HG03520 (cell line): Measurements from ENCODE around the gene GLCE.
"Not testable (repeated sequence)": the region's sequence is repeated elsewhere in the genome, so short reads cannot be mapped to it uniquely, and the experiment has no call there.

ENCODE experiments used
- ATAC-seq: cut with Tn5 transposase; IDR thresholded peaks from one replicate; pipeline ENCODE4 v1.9.1; 2021; ENCODE audit warnings: mild to moderate bottlenecking, moderate library complexity; ENCODE audit not compliant: unreplicated experiment

The GLCE gene

DNA sequence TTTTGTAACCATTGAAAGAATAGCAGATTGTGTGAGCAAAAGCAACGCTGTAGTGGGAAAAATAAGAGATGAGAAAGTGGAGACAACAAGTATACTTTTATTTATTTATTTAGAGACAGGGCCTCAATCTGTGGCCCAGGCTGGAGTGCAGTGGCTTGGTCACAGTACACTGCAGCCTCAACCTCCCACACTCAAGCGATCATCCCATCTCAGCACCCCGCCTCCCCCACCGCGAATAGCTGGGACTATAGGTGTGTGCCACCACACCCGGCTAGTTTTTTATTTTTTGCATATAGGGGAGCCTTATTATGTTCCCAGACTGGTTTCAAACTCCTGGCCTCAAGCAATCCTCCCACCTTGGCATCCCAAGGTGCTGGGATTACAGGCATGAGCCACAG lies 1.6 kb upstream of the GLCE start:
- ATAC-seq = no peak

DNA sequence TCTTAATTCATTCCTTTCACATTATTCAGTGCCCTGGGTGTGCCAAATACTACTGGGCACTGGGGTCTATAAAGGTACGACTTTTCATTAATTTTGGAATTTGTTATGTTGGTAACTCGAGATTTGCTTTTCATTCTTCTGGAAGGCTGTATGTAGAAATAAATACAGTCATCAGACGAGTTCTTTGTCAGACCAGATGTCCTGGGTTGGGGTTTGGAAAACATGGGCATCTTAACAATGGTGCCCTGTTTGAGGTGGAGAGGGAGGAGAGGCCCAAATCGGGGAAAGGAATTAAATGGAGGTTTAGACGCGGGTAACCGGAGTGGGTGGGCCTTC lies 662 bp upstream of the GLCE start:
- ATAC-seq = no peak

DNA sequence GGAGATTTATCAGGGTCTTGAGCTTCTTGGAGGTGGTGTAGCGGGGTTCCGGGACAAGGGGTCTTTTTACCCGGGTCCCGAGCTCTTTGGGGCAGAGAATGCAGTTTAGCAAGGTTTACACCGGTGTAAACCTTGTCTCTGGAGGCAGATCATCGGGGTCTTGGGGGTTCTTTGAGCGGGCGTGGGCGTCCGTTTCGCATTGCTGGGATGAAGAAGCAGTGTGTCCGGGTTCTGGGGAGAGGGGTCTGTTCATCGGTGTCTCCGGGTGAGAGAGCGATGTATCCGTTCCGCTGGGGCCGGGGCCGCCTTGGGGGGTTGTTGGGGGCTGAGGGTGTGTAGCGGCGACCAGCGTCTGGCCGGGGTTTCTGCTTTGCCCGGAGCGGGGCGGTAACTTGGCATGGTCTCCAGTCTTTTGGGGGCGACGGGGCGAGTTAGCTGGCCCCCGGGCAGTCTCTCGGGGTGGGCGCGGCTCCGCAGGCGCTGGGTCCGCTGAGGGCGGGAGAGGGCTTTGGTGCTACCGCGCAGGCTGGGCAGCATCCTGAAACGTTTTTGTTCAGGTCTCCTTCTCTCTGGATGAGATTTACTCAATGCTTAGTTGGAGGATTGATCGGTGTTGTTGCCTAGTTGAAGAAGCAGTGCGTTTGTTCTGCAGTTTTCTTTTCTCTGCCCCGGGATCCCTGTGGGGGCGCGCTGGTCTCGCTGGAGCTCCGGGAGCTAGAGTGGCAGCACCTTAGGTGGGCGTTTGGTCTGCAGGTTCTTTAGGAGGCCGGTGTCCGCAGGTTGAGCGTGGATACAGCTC lies 843 bp downstream of the GLCE start:
- no peak for ATAC-seq

DNA sequence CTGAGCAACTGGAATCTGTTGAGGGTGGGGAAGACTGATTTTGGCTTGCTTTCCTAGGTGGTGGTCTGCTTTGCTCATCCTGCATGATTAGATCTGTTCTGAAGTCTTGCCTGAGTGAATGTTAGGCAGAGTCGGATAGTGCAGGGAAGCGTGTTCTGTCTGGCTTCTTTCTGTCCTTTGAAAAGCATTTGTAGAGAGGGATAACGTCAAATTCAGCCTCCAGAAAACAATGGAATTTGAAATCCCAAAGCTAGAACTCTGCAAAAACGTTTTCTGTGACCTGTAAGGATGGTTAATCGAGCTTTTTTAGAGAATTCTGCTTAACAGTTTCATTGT lies 1.4 kb downstream of the GLCE start:
- ATAC-seq = no peak

DNA sequence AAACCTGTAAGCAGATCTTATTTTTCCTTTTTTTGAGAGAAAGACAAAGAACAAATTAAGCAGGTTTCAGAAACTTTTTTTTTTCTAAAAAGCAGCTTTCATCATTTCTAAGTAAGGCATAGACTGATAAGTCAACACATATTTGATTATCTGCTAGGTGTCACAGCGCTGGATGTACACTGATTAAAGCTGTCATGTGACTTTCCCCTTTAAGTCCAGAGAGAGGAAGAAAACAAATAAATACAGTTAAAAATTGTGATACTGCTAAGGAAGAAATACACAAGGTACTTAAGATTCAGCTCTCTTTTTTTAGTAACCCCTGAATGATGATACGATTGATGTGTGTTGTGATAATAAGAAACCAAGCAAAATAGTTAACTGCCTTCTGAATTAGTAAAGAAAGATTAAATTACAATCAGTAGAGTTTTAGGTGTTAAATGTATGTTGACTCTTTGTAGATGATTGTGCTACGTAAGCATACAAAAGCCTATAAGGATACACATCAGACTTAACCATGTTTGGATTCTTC lies 2.8 kb downstream of the GLCE start:
- ATAC-seq = no peak

DNA sequence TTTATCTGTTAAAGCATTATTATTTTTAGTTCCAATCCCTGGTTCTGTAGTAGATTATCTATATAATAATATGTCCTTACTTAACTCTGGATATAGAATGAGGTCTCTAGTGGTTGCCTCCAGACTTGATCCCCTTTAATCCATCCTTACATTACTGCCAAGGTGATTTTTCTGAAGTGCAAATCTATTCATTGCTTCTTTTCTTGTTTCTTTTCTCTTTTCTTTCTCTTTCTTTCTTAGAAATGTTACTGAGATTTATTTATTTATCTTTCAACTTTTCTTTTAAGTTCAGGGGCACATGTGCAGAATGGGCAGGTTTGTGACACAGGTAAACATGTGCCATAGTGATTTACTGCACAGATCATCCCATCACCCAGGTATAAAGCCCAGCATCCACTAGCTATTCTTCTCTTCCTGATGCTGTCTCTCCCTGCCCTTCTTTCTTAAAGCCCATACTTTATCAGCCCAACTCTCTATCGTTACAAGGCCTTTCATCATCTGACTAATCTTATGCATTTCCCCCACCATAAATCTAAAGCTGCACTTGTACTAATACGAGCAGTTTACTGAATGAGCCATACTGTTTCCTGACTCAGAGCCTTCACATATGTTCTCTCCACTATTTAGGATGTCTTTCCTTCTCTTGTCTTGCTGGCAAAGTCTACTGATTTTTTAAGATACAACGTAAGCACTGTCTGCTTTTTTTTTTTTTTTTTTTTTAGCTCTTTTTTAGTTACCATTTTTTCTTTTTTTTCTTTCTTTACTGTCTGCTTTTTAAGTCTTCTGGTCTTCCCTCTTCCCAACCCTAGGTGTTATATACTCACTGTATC lies 4.6 kb downstream of the GLCE start:
- no peak for ATAC-seq

DNA sequence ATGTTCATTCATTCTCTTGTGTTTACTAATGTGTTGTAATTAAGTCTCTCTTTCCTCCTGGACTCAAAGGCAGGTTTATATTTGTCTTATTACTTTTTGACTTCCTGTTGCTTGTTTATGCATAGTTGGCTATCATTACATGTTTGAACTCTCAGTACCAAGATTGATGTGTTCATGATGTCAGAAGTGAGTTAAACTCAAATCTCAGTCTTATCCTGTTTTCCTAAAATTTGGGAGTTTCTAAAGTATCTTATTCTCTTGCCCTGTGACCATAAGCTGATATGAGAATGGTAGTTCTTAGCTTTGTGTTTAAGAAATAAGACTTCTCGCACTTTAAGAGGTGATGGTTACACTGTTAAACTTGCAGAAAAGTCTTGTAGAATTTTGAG lies 5.2 kb downstream of the GLCE start:
- no peak for ATAC-seq

DNA sequence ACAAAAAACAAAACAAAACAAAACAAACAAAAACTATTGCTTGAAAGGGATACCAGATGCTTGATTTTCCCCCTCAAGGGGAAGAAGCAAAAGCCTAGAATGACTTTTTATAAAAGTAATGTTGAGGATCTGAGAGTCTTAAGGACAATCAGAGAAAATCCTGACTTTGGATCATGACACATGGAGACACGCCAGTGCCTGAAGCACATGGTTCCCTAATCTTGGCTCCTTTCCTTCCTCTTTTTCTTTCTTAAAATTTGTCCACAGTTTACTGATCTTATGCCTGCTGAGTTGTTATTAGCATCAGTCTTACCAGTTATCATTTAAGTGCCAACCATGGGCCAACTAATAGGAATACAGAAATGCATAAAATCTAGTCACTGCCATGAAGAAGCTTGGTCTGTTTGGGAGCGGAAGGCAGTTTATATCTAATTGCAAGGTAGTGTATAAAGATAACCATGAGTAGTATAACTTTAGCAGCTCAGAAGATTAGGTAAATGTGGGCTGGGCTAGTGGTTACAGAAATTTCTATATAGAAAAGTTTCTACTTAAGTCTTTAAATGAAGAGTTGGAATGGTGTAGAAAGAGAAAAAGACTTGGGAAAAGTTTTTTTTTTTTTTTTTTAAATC lies 6.9 kb downstream of the GLCE start:
- no peak for ATAC-seq

DNA sequence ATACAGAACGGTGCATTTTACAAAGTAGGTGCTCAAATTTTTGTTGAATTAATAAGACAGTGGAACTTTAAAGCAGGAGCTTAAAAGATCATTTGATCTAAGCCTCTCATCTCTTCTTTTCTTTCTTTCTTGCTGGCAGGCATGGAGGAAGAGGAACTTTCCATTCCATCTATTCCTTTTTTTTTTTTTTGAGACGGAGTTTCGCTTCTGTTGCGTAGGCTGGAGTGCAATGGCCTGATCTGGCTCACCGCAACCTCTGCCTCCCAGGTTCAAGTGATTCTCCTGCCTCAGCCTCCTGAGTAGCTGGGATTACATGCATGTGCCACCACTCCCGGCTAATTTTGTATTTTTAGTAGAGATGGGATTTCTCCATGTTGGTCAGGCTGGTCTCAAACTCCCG lies 7.9 kb downstream of the GLCE start:
- ATAC-seq = not testable (repeated sequence)

DNA sequence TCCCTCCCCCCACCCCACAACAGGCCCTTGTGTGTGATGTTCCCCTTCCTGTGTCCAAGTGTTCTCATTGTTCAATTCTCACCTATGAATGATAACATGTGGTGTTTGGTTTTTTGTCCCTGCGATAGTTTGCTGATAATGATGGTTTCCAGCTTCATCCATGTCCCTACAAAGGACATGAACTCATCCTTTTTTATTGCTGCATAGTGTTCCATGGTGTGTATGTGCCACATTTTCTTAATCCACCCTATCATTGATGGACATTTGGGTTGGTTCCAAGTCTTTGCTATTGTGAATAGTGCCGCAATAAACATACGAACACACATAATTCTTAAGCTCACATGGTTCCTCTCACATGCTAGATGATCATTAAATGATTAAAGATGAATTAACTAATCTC lies 9.1 kb downstream of the GLCE start:
- not testable (repeated sequence) for ATAC-seq

DNA sequence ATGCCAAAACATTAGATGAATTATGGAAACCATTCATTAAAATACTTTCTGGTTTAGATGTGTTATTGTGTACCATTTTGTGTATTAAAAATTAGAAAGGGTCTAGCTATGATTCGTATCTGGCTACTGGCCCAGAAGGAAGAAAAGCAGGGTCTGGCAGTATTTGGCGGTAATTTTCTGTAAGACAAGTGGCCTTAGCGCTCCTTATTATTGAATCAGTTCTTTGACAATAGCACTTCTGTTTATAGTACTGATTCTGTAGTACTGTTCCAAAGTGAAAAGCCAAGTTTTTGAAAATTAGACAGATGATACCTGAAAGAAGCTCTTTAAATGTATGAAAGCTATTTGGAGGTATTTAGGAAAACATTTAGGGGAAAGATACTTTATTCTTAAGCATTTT lies 10.2 kb downstream of the GLCE start:
- ATAC-seq = no peak

DNA sequence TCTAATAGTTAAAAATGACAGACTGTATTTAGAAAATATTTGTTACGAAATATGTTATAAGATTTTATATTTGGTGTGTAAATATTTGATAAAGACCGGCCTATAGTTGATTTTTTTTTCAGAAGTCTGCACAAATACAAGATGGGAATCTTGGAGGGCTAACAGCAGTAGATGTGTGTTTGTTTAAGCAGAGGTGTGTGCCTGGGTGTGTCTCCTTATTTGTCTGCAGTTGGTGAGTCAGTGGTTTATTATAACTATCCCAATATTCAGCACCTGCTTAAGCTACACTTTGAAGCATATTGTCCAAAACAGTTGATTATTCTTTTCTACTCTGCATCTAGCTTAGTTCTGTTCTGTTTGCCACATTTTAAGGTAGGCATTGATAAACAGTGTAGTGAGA lies 12.4 kb downstream of the GLCE start:
- no peak for ATAC-seq

DNA sequence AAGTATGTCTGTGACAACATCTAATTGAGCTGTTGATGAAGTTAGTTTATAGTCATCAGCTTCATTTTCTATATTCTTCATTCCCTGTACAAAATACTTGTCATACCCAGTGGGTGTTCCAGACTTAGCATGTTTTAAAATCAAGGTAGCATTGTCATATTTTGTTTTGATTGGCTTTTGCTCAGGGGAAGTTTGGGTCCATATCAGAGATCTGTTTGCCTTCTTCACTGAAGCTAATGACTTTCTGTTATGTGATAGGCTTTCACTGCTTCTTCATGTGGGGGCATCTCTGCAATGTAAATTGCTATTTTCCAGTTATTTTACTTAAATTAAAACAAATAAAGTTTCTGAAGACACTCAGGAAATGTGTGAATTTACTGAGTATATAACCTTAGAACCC lies 15.1 kb downstream of the GLCE start:
- ATAC-seq = no peak

DNA sequence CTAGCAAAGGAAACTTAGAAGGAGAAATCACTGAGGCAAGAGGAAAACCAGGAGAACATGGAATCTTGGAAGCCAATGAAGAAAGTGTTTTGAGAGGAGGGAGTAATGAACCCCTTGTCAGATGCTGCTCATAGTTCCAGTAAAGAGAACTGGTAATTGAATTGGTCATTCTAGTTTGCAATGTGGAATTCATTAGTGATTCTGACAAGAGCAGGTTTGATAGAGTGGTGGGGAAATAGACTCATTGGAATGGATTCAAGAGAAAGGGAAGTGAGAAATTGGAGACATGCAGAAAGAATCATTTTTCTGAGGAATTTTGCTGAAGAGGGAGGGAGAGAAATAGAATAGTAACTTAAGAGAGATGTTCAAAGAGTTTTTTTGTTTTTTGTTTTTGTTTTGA lies 21.0 kb downstream of the GLCE start:
- ATAC-seq = no peak

DNA sequence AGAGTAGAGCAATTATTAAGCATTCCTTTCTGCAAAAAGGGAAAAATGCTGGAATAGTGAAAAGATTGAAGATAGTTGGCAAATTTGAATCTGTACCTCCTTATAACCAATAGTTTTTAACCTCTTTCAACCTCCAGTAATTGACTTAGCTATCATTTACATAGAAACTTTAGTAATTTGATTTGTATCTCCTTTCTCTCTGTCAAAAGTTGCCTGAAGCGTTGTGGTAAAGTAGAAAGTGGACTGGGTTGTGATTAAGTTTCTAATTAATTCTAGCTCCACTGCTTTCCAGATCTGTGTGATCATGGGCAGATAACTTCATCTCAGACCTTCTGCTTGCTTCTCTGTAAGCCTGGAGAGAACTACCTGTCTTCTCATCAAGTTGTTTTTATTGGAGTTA lies 24.8 kb downstream of the GLCE start:
- no peak for ATAC-seq

DNA sequence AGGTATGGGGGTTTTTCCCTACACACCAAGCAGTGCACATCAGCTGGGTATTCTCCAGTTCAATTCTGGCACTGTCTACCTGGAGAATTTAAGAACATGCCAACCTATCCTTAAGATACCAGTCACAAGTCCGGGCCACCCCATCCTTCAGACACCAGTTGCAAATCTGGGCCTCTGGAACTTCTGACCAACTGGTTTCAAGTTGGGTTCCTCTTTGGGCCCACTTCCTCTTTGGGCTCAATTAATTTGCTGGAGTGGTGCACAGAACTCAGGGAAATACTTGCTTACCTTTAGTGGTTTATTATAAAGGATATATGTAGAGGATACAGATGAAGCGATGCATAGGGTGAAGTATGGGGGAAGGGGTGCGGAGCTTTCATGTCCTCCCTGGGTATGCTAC lies 25.3 kb downstream of the GLCE start:
- no peak for ATAC-seq

DNA sequence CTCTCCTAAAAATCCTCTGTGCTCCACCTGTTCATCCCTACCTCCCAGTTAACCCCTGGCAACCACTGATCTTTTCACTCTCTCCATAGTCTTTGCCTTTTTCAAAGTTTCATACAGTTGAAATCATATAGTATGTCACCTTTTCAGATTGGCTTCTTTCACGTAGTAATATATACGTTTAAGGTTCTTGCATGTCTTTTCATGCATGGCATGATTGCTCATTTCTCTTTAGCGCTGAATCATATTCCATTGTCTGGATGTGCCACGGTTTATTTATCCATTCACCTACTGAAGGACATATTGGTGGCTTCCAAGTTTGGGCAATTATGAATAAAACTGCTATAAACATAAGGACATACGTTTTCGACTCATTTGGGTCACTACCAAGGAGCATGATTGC lies 28.7 kb downstream of the GLCE start:
- ATAC-seq = no peak

DNA sequence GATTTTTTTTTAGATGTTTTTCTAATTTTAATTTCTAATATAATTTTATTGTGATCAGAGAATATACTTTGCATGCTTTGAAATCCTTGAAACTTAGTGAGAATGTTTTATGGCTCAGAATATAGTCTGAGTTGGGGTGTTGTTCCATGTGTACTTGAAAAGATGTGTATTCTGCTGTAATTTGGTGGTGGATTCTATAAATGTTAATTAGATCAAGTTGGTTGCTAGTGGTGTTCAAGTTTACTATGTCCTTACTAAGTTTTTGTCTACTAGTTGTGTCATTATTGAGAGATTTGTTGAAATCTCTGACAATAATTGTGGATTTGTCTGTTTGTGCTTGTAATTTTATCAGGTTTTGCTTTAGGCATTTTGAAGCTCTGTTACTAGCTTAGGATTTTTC lies 29.7 kb downstream of the GLCE start:
- no peak for ATAC-seq

DNA sequence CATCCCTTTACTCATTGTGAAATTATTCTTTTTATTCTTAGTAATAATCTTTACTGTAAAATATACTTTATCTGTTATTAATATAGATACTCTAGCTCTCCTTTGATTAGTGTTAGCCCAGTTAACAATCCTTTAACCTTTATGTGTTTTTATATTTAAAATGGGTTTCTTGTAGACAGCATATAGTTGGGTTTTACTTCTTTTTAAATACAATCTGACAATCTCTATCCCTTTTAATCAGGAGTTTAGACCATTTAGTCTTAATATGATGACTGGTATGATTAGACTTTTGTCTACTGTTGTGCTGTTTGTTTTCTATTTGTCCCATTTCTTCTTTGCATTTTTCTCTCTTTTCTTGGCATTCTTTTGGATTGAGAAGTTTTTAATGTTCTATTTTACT lies 30.1 kb downstream of the GLCE start:
- no peak for ATAC-seq

DNA sequence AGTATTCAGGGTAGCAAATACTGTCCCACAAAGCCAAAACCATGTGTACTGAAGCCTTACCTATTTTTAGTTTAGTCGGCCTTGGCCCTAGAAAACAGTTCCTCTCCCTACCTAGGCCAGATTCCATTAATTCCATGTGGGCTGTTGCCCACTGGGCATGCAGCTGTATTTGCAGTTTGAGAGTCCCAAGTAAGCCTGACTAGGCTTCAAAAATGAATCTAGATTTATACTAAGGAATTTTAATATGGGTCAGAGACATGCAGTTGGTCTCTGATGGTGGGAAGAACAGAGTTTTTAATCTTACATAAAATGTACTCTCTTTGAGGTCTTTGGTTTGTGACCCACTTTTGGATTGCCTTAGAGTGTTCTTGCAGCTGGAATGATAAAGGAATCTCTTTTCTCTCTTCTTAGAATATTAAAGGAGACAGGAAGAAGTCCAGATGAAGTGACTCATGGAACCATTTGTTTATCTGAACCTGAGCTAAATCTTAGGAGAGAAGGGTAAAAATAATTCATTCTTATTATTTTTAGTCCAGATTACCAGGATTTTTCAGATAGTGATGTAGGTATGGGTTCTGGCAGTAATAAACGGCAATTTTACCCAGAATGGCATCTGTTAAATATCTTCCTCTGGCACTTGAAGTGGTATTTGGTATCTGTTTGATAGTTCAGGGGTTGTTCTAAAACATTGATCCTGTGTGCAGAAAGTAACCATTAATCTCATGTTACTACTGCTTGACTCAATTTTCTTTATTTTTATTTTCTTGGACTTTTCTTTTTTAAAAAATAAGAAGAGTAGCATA lies 33.8 kb downstream of the GLCE start:
- ATAC-seq = no peak

DNA sequence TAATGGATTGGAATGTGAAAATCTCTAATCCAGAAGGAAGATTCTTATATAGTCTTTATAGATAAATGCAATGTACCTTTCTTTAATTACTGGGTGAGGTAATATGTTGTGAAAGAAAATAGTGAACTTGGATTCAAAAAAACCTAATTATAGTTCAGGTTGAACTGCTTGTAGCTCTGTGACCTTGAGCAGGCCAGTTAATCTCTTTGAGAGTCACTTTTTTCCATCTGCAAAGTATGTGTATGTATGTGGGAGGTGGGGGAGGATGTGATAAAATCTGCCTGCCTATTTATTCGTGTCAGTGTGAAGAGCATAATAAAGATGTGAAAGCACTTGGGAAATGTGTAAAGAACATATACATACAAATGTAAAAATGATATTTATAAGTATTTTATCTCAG lies 34.4 kb downstream of the GLCE start:
- no peak for ATAC-seq
